ENCODE measurements around the gene XAGE2.

DNA sequence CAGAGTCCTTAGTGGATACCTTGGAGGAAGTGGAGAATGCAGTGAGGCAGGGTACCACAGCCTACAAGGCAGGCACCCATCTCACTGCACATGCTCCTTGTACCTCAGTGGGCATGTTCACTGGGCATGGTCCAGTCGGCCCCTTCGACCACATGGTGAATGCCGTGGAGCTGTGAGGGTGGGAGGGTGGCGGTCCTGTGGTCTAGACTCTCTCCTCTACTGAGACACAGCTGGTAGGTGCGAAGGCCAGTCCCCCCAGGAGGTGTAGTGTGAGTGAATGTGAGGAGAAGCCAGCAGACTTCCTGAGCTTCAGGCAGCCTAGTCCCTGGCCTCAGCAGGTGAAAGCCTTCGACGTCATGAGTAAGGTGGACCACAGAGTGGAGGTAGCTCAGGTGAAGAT lies 12.2 kb downstream of the XAGE2 start:
- TF ChIP-seq, protein P1, sequence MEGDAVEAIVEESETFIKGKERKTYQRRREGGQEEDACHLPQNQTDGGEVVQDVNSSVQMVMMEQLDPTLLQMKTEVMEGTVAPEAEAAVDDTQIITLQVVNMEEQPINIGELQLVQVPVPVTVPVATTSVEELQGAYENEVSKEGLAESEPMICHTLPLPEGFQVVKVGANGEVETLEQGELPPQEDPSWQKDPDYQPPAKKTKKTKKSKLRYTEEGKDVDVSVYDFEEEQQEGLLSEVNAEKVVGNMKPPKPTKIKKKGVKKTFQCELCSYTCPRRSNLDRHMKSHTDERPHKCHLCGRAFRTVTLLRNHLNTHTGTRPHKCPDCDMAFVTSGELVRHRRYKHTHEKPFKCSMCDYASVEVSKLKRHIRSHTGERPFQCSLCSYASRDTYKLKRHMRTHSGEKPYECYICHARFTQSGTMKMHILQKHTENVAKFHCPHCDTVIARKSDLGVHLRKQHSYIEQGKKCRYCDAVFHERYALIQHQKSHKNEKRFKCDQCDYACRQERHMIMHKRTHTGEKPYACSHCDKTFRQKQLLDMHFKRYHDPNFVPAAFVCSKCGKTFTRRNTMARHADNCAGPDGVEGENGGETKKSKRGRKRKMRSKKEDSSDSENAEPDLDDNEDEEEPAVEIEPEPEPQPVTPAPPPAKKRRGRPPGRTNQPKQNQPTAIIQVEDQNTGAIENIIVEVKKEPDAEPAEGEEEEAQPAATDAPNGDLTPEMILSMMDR (IDR thresholded peaks at IDR 0.05) = no peak
- no peak for TF ChIP-seq POLR2A (IDR thresholded peaks at IDR 0.05)
- TF ChIP-seq EP300 (IDR thresholded peaks at IDR 0.05) = no peak

All from tibial nerve (tissue), 4 donors.